GM12878 (cell line): ENCODE results near the gene MKNK1. TPM values are rescaled to one million over a fixed set of nuclear protein-coding genes. Genes with fewer than 3 reads are reported as not detected.

ENCODE experiments used
- ATAC-seq: fragments of 200-7000 bp; cut with Tn5 transposase; 3 replicates; pipeline ENCODE4 v1.9.1; 2020; ENCODE audit warnings: mild to moderate bottlenecking, moderate library complexity
- BruUV-seq: library from RNA; stranded (reverse); fragments of 400-500 nt; replicated peaks from 2 replicates; lab custom pipeline; 2021; lab: Mats Ljungman, UMichigan
- CTCF ChIA-PET: fragments of 300-600 bp; sonication (Branson Sonifier 250); formaldehyde crosslinking; extraction: SDS; loops from one replicate; lab custom pipeline; 2021; ENCODE audit warnings: inconsistent platforms; lab: Yijun Ruan, JAX
- POLR2A ChIA-PET: fragments of 350-600 bp; formaldehyde crosslinking; extraction: SDS; loops from one replicate; lab custom pipeline; 2021; ENCODE audit warnings: inconsistent platforms; lab: Charles Lee
- RAD21 ChIA-PET: fragments of 300-600 bp; sonication (Branson Sonifier 250); formaldehyde crosslinking; loops from one replicate; lab custom pipeline; 2023; ENCODE audit warnings: antibody characterized with exemption; ENCODE audit not compliant: unreplicated experiment; lab: Charles Lee
- SMC1A ChIA-PET: fragments of 300-600 bp; sonication (Branson Sonifier 250); formaldehyde crosslinking; loops from one replicate; lab custom pipeline; 2023; ENCODE audit not compliant: unreplicated experiment, uncharacterized antibody; lab: Charles Lee
- DNase-seq: peaks from one replicate; pipeline ENCODE4 v3.0.0-alpha.2; 2011; ENCODE audit warnings: low read depth, low spot score
- FAIRE-seq: peaks from 3 replicates; lab custom pipeline; 2011; peaks lifted over from hg19 to GRCh38; lab: Jason Lieb, UNC
- H2AFZ ChIP-seq: 2 replicates; pipeline ENCODE4 v1.6.0; 2011; ENCODE audit warnings: low read depth, low read length, control low read depth; ENCODE audit not compliant: control insufficient read depth
- H3K27ac ChIP-seq: 2 replicates; pipeline ENCODE4 v1.5.1; 2011; ENCODE audit warnings: control low read depth; ENCODE audit not compliant: control insufficient read depth, insufficient read depth
- H3K27me3 ChIP-seq, 2 experiments: replicated peaks in 1 of 2; 2 replicates each; pipeline versions ENCODE4 v1.6.0 to v1.6.1; 2011; ENCODE audit warnings: low read length in 1 of 2; ENCODE audit not compliant: control insufficient read depth in 2 of 2, insufficient read depth in 2 of 2
- H3K36me3 ChIP-seq, 2 experiments: 2 replicates each; pipeline ENCODE4 v1.5.1; 2011; ENCODE audit warnings: low read length in 1 of 2; ENCODE audit not compliant: control insufficient read depth in 2 of 2, insufficient read depth in 2 of 2
- H3K4me1 ChIP-seq: 2 replicates; pipeline ENCODE4 v1.6.1; 2011; ENCODE audit warnings: mild to moderate bottlenecking, low read length, moderate library complexity, mixed read lengths; ENCODE audit not compliant: control insufficient read depth, insufficient read depth
- H3K4me2 ChIP-seq: 2 replicates; pipeline ENCODE4 v1.6.0; 2011; ENCODE audit warnings: control low read depth; ENCODE audit not compliant: control insufficient read depth, insufficient read depth
- H3K4me3 ChIP-seq: fragments of 200-600 bp; sonication (generic); 2 replicates; pipeline ENCODE4 v1.5.1; 2016
- H3K79me2 ChIP-seq: 2 replicates; pipeline ENCODE4 v1.6.0; 2011; ENCODE audit warnings: low read length; ENCODE audit not compliant: control insufficient read depth, insufficient read depth
- H3K9ac ChIP-seq: 2 replicates; pipeline ENCODE4 v1.8.0; 2011; ENCODE audit warnings: low read length, control low read depth, mixed read lengths; ENCODE audit not compliant: control insufficient read depth, insufficient read depth
- H3K9me3 ChIP-seq: replicated peaks from 3 replicates; pipeline ENCODE4 v1.5.1; 2011; ENCODE audit warnings: mild to moderate bottlenecking, low read length; ENCODE audit not compliant: control insufficient read depth, insufficient read depth
- H4K20me1 ChIP-seq: 2 replicates; pipeline ENCODE4 v1.6.0; 2011; ENCODE audit not compliant: control insufficient read depth, insufficient read depth
- EZH2 ChIP-seq: IDR thresholded peaks from 2 replicates; pipeline ENCODE4 v1.6.1; 2012; ENCODE audit warnings: low read depth, mild to moderate bottlenecking, control low read depth, inconsistent platforms, low read length, borderline replicate concordance; ENCODE audit not compliant: control insufficient read depth
- KLF5 ChIP-seq: fragments of 450-650 bp; IDR thresholded peaks from 2 replicates; pipeline ENCODE4 v1.6.1; 2014; ENCODE audit warnings: mild to moderate bottlenecking; ENCODE audit not compliant: partially characterized antibody
- LARP7 ChIP-seq: fragments of 450-650 bp; IDR thresholded peaks from 2 replicates; pipeline ENCODE4 v1.6.1; 2017; ENCODE audit warnings: mild to moderate bottlenecking
- POU2F2 ChIP-seq: IDR thresholded peaks from 3 replicates; pipeline ENCODE4 v1.6.1; 2011; ENCODE audit warnings: low read depth, mild to moderate bottlenecking, low read length, borderline replicate concordance
- ZBTB40 ChIP-seq: fragments of 450-650 bp; IDR thresholded peaks from 2 replicates; pipeline ENCODE4 v1.6.1; 2016; ENCODE audit warnings: mild to moderate bottlenecking, moderate library complexity, borderline replicate concordance
- whole genome bisulfite sequencing: methylation state at CpG from one replicate; pipeline ENCODE4 v1.1.6; 2016; ENCODE audit warnings: low lambda C conversion rate; ENCODE audit not compliant: insufficient replicate concordance, insufficient coverage; ENCODE audit errors: missing lambda C conversion rate; 5-methylcytosine and 5-hydroxymethylcytosine counted together
- in situ Hi-C: fragments of 300-500 bp; cut with MboI; formaldehyde crosslinking; loops from 9 replicates; pipeline ENCODE4 v1.14.3; 2018; ENCODE audit warnings: mixed read lengths
- intact Hi-C: fragments of 100-400 bp; cut with micrococcal nuclease; formaldehyde crosslinking; loops from one replicate; pipeline ENCODE4 v1.14.2; 2022; ENCODE audit not compliant: unreplicated experiment
- polyA plus RNA-seq, 11 experiments: library from polyadenylated mRNA; depleted of rRNA in 4 of 11; unstranded in 6 of 11; stranded (reverse) in 5 of 11; fragments of >200 nt; fragmentation: Nextera tagmentation in 4 of 11; fragmentation: Illumina TruSeq in 1 of 11; extraction: Ambion mirVana in 4 of 11; extraction: Trizol in 1 of 11; gene quantifications; 1 replicate in 1 of 11; 2 replicates in 10 of 11; pipeline versions ENCODE4 v1.2.1 to v1.2.3, GENCODE V29; 2011 to 2016; ENCODE audit warnings: inconsistent platforms in 2 of 11, missing spikeins in 2 of 11, low read depth in 1 of 11
- total RNA-seq, 4 experiments: library from RNA; depleted of rRNA in 3 of 4; stranded (reverse); fragments of >200 nt in 3 of 4; fragmentation: Illumina TruSeq in 1 of 4; extraction: Trizol in 1 of 4; gene quantifications; 2 replicates each; pipeline versions ENCODE4 v1.2.1 to v1.2.3, GENCODE V29; 2013 to 2021

The MKNK1 gene
- total and polyA plus RNA-seq, 10 of the 15 experiments (the other 5 are each of a cell fraction or from before 2014, with no cell fraction given) = 13.7 to 29.9 (median 26.5) TPM

GRCh38 chr1:46580140-46580903 is 23.7 kb downstream of the MKNK1 start:
- H3K36me3 ChIP-seq = peaks cover 2 to 29% of the 10 kb centered on the region in 2 experiments; a peak in 3 of 4 replicates
- FAIRE-seq = no peak
- H2AFZ ChIP-seq = no peak overlapping the region
- H3K9me3 ChIP-seq = no peaks in the 10 kb centered on the region
- no peaks in the 10 kb centered on the region for H4K20me1 ChIP-seq
- intact Hi-C loops = no loop called here
- H3K9ac ChIP-seq = no peak overlapping the region
- TF ChIP-seq ZBTB40 = no peak
- no peak for TF ChIP-seq KLF5
- TF ChIP-seq EZH2 = no peak
- TF ChIP-seq LARP7 = no peak
- no peak for TF ChIP-seq POU2F2
- TF ChIP-seq, all 136 proteins: peak for 0
- ChIA-PET POLR2A (no interaction called here), RAD21 (no interaction called here), SMC1A (no interaction called here), CTCF (no interaction called here)
- Histone ChIP-seq H3K27me3 (no peaks in the 10 kb centered on the region), H3K4me1 (no peaks in the 10 kb centered on the region; the same call in 1 of the 2 replicates), H3K4me3 (no peak overlapping the region), H3K27ac (no peak overlapping the region), H3K79me2 (no peaks in the 10 kb centered on the region), H3K4me2 (no peak overlapping the region)
- in situ Hi-C loops = no loop called here
- DNase-seq (no peak), ATAC-seq (no peak)
- WGBS = 83% methylated on average over 6 of the region's 6 CpGs
- BruUV-seq = no TSS peak
